A549 (cell line): ENCODE results near the gene SLC13A5. TPM values are rescaled to one million over a fixed set of nuclear protein-coding genes. Genes with fewer than 3 reads are reported as not detected.
"Not testable (repeated sequence)": the region's sequence is repeated elsewhere in the genome, so short reads cannot be mapped to it uniquely, and the experiment has no call there.

ENCODE experiments used
- ATAC-seq, 2 experiments: fragments of 200-7000 bp in 1 of 2; fragments of >200 bp in 1 of 2; cut with Nextera tagmentation in 1 of 2; cut with Tn5 transposase in 1 of 2; 3 replicates each; pipeline versions ENCODE4 v1.8.0 to v1.9.1; 2018 to 2020; ENCODE audit warnings: mild to moderate bottlenecking in 1 of 2, moderate library complexity in 1 of 2
- CTCF ChIA-PET: fragments of 300-600 bp; sonication (Branson Sonifier 250); formaldehyde crosslinking; extraction: SDS; loops from one replicate; lab custom pipeline; 2021; ENCODE audit warnings: antibody characterized with exemption, inconsistent platforms; lab: Yijun Ruan, JAX
- POLR2A ChIA-PET: fragments of 350-600 bp; formaldehyde crosslinking; extraction: SDS; loops from one replicate; lab custom pipeline; 2021; ENCODE audit warnings: antibody characterized with exemption, inconsistent platforms; lab: Yijun Ruan, JAX
- DNase-seq, 2 experiments: peaks; one replicate each; pipeline versions ENCODE4 v3.0.0 to v3.0.0-alpha.2; 2011 to 2016; ENCODE audit warnings: low read depth in 1 of 2, low spot score in 1 of 2
- FAIRE-seq: peaks from 2 replicates; lab custom pipeline; 2011; peaks lifted over from hg19 to GRCh38; lab: Jason Lieb, UNC
- H3K27ac ChIP-seq, 2 experiments: fragments of >200 bp; sonication (Bioruptor Twin); formaldehyde crosslinking; 3 replicates each; pipeline ENCODE4 v1.5.1; 2016 to 2017
- H3K4me1 ChIP-seq: fragments of >200 bp; sonication (Bioruptor Twin); formaldehyde crosslinking; 3 replicates; pipeline ENCODE4 v1.6.1; 2016
- H3K4me2 ChIP-seq: fragments of >200 bp; sonication (Bioruptor Twin); formaldehyde crosslinking; 3 replicates; pipeline ENCODE4 v1.6.1; 2016
- H3K4me3 ChIP-seq: fragments of >200 bp; sonication (Bioruptor Twin); formaldehyde crosslinking; 3 replicates; pipeline ENCODE4 v1.5.1; 2016
- H3K9me3 ChIP-seq: fragments of >200 bp; sonication (Bioruptor Twin); formaldehyde crosslinking; 3 replicates; pipeline ENCODE4 v1.6.1; 2016
- BHLHE40 ChIP-seq: IDR thresholded peaks from 2 replicates; pipeline ENCODE4 v1.6.1; 2012; ENCODE audit warnings: low read depth, low read length, inconsistent platforms
- CBX2 ChIP-seq: fragments of 200-600 bp; sonication (generic); IDR thresholded peaks from 2 replicates; pipeline ENCODE4 v1.6.1; 2016; ENCODE audit warnings: low read depth, mild to moderate bottlenecking, borderline replicate concordance
- CHD2 ChIP-seq: fragments of 150-350 bp; IDR thresholded peaks from 2 replicates; pipeline ENCODE4 v1.6.1; 2014; ENCODE audit warnings: low read length; ENCODE audit not compliant: partially characterized antibody
- FOXS1 ChIP-seq: fragments of 250-450 bp; sonication (Bioruptor Pico); IDR thresholded peaks from 2 replicates; pipeline ENCODE4 v1.5.0; 2020; ENCODE audit warnings: mild to moderate bottlenecking, moderate library complexity
- GATA3 ChIP-seq: IDR thresholded peaks from 2 replicates; pipeline ENCODE4 v1.6.1; 2012; ENCODE audit warnings: borderline replicate concordance
- HOXA7 ChIP-seq: fragments of 250-450 bp; sonication (Bioruptor Pico); IDR thresholded peaks from 2 replicates; pipeline ENCODE4 v1.5.0; 2020; ENCODE audit warnings: mild to moderate bottlenecking, moderate library complexity
- JUN ChIP-seq, 2 experiments: fragments of >200 bp; sonication (Bioruptor Twin); formaldehyde crosslinking; IDR thresholded peaks; 2 replicates in 1 of 2; 3 replicates in 1 of 2; pipeline ENCODE4 v1.6.1; 2016 to 2017
- MAZ ChIP-seq: fragments of 150-350 bp; IDR thresholded peaks from 2 replicates; pipeline ENCODE4 v1.6.1; 2014; ENCODE audit warnings: antibody characterized with exemption, low read depth, low read length, borderline replicate concordance
- NPAS2 ChIP-seq: fragments of 250-450 bp; sonication (Bioruptor Pico); IDR thresholded peaks from 2 replicates; pipeline ENCODE4 v1.8.0; 2022; ENCODE audit warnings: mild to moderate bottlenecking, moderate library complexity, borderline replicate concordance
- NR3C1 ChIP-seq: fragments of >200 bp; sonication (Bioruptor Twin); formaldehyde crosslinking; IDR thresholded peaks from 3 replicates; pipeline ENCODE4 v1.6.1; 2017
- SMC3 ChIP-seq: fragments of >200 bp; sonication (Bioruptor Twin); formaldehyde crosslinking; IDR thresholded peaks from 3 replicates; pipeline ENCODE4 v1.6.1; 2018; ENCODE audit warnings: inconsistent platforms
- SREBF2 ChIP-seq: fragments of 450-650 bp; IDR thresholded peaks from 2 replicates; pipeline ENCODE4 v1.6.1; 2014; ENCODE audit warnings: mild to moderate bottlenecking, moderate library complexity
- ZNF302 ChIP-seq: fragments of 250-450 bp; sonication (Bioruptor Pico); IDR thresholded peaks from 2 replicates; pipeline ENCODE4 v1.9.0; 2021; ENCODE audit warnings: inconsistent platforms, mild to moderate bottlenecking, moderate library complexity
- WGBS: methylation state at CpG from one replicate; pipeline ENCODE4 v1.1.6; 2017; ENCODE audit errors: missing lambda C conversion rate; 5-methylcytosine and 5-hydroxymethylcytosine counted together
- polyA plus RNA-seq, 4 experiments: library from polyadenylated mRNA; depleted of rRNA in 3 of 4; stranded (reverse); fragments of >200 nt; fragmentation: RNase III in 1 of 4; extraction: RNeasy Plus Mini Kit Qiagen cat#74134 plus additional on column Dnase treatment in 1 of 4; gene quantifications; 2 replicates in 3 of 4; 3 replicates in 1 of 4; pipeline ENCODE4 v1.2.3, GENCODE V29; 2011 to 2017
- TF ChIP-seq, protein P1 (sequence below): IDR thresholded peaks from 2 replicates; pipeline ENCODE4 v1.6.1; 2012; ENCODE audit warnings: low read depth, borderline replicate concordance
- TF ChIP-seq, protein P2 (sequence below): IDR thresholded peaks from 2 replicates; pipeline ENCODE4 v1.6.1; 2012
- TF ChIP-seq, protein P3 (sequence below): fragments of >200 bp; sonication (Bioruptor Twin); formaldehyde crosslinking; IDR thresholded peaks from 3 replicates; pipeline ENCODE4 v1.5.1; 2016
- TF ChIP-seq, protein P4 (sequence below): fragments of >200 bp; sonication (Bioruptor Twin); formaldehyde crosslinking; IDR thresholded peaks from 3 replicates; pipeline ENCODE4 v1.6.1; 2016
- TF ChIP-seq, protein P5 (sequence below): fragments of 250-450 bp; sonication (Bioruptor Pico); IDR thresholded peaks from 2 replicates; pipeline ENCODE4 v1.5.0; 2020; ENCODE audit warnings: low read depth, mild to moderate bottlenecking, moderate library complexity

The SLC13A5 gene
- polyA plus RNA-seq, 2 of the 4 experiments (the other 2 are of a cell fraction): 0.15 to 0.26 TPM

DNA sequence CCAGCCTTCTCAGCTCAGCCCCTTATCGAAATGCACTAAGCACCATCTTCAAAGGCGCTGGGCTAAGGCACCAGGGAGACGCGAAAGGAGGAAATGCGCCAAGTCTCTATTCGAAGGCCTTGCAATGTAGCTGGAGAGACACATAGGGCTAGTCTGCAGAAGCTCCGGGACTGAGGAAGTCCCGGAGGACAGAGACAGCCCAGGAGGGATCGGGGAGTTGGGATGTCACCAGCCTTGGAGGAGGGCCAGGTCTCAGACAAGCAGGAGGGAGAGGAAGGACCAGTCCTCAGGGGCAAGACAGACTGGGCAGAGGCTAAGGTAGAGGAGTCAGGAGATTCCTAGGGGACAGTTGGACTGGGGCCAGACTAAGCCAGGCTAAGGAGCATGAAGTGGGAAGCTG, 53.1 kb downstream of the SLC13A5 start:
- WGBS: 61% methylated on average over 9 of the region's 9 CpGs
- POLR2A ChIA-PET: interaction anchor here (0.7 kb wide), 1 partner anchor 334 kb away, joined by 4 read pairs; no protein-coding TSS in a partner anchor
- no peak for FAIRE-seq
- no peak overlapping the region for H3K4me3 ChIP-seq
- H3K9me3 ChIP-seq: no peaks in the 10 kb centered on the region
- no peak overlapping the region for H3K4me2 ChIP-seq
- no peak overlapping the region for H3K27ac ChIP-seq
- TF ChIP-seq SMC3: no peak
- TF ChIP-seq CHD2: no peak
- TF ChIP-seq FOXS1 (CRISPR knock-in tag): no peak
- no peak for TF ChIP-seq ZNF302 (CRISPR knock-in tag)
- TF ChIP-seq SREBF2: no peak
- no peak for TF ChIP-seq GATA3
- TF ChIP-seq, protein P1, sequence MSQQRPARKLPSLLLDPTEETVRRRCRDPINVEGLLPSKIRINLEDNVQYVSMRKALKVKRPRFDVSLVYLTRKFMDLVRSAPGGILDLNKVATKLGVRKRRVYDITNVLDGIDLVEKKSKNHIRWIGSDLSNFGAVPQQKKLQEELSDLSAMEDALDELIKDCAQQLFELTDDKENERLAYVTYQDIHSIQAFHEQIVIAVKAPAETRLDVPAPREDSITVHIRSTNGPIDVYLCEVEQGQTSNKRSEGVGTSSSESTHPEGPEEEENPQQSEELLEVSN: no peak
- TF ChIP-seq, protein P2, sequence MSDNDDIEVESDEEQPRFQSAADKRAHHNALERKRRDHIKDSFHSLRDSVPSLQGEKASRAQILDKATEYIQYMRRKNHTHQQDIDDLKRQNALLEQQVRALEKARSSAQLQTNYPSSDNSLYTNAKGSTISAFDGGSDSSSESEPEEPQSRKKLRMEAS: no peak
- no peak for TF ChIP-seq NPAS2 (CRISPR knock-in tag)
- no peak for TF ChIP-seq JUN (IDR thresholded peaks at IDR 0.05)
- TF ChIP-seq HOXA7: no peak
- no peak for TF ChIP-seq NR3C1
- no peak for TF ChIP-seq CBX2
- TF ChIP-seq, protein P3, sequence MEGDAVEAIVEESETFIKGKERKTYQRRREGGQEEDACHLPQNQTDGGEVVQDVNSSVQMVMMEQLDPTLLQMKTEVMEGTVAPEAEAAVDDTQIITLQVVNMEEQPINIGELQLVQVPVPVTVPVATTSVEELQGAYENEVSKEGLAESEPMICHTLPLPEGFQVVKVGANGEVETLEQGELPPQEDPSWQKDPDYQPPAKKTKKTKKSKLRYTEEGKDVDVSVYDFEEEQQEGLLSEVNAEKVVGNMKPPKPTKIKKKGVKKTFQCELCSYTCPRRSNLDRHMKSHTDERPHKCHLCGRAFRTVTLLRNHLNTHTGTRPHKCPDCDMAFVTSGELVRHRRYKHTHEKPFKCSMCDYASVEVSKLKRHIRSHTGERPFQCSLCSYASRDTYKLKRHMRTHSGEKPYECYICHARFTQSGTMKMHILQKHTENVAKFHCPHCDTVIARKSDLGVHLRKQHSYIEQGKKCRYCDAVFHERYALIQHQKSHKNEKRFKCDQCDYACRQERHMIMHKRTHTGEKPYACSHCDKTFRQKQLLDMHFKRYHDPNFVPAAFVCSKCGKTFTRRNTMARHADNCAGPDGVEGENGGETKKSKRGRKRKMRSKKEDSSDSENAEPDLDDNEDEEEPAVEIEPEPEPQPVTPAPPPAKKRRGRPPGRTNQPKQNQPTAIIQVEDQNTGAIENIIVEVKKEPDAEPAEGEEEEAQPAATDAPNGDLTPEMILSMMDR: no peak
- no peak for TF ChIP-seq BHLHE40
- TF ChIP-seq, protein P4, sequence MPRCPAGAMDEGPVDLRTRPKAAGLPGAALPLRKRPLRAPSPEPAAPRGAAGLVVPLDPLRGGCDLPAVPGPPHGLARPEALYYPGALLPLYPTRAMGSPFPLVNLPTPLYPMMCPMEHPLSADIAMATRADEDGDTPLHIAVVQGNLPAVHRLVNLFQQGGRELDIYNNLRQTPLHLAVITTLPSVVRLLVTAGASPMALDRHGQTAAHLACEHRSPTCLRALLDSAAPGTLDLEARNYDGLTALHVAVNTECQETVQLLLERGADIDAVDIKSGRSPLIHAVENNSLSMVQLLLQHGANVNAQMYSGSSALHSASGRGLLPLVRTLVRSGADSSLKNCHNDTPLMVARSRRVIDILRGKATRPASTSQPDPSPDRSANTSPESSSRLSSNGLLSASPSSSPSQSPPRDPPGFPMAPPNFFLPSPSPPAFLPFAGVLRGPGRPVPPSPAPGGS: no peak
- TF ChIP-seq, protein P5, sequence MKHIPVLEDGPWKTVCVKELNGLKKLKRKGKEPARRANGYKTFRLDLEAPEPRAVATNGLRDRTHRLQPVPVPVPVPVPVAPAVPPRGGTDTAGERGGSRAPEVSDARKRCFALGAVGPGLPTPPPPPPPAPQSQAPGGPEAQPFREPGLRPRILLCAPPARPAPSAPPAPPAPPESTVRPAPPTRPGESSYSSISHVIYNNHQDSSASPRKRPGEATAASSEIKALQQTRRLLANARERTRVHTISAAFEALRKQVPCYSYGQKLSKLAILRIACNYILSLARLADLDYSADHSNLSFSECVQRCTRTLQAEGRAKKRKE (CRISPR knock-in tag): no peak
- no peak for TF ChIP-seq MAZ
- H3K4me1 ChIP-seq: no peaks in the 10 kb centered on the region
- CTCF ChIA-PET: interaction anchor here (1.2 to 17.8 kb wide), 5 partner anchors 53 to 361 kb away, joined by 3 to 293 read pairs (median 18); partner anchors contain the start of genes RNASEK and SLC13A5
- no peak for DNase-seq
- no peak for ATAC-seq

DNA sequence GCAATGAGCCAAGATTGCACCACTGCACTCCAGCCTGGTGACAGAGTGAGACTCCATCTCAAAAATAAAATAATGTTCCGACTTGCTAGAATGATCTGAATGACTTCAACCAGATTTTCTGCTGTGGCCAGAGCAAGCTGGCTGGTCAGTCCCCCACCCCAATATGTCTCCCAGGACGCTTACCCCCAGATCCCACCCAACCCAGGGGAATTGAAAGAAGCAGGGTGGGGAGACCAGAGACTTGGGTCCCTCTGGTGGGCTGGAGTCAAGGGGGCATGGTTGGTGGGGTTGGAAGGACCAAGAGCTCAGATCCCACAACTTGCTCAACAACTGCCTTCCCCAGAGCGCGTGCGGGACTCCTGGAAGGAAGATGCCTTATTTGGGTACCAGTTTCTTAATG, 54.8 kb downstream of the SLC13A5 start:
- peak; percentile 68 for FAIRE-seq
- H3K4me2 ChIP-seq, POLR2A ChIA-PET, DNase-seq, H3K4me3 ChIP-seq, H3K9me3 ChIP-seq, H3K4me1 ChIP-seq, ATAC-seq, H3K27ac ChIP-seq: not testable (repeated sequence)
- CTCF ChIA-PET: interaction anchor here (1.4 to 17.8 kb wide), 2 partner anchors 72 to 347 kb away, joined by 4 to 293 read pairs; partner anchors contain the start of gene RNASEK
- 69% methylated on average over 5 of the region's 5 CpGs for WGBS
